ENCODE data around the gene WASHC2A. TPM values are rescaled to one million over a fixed set of nuclear protein-coding genes. Genes with fewer than 3 reads are reported as not detected.

Gene WASHC2A, protein sequence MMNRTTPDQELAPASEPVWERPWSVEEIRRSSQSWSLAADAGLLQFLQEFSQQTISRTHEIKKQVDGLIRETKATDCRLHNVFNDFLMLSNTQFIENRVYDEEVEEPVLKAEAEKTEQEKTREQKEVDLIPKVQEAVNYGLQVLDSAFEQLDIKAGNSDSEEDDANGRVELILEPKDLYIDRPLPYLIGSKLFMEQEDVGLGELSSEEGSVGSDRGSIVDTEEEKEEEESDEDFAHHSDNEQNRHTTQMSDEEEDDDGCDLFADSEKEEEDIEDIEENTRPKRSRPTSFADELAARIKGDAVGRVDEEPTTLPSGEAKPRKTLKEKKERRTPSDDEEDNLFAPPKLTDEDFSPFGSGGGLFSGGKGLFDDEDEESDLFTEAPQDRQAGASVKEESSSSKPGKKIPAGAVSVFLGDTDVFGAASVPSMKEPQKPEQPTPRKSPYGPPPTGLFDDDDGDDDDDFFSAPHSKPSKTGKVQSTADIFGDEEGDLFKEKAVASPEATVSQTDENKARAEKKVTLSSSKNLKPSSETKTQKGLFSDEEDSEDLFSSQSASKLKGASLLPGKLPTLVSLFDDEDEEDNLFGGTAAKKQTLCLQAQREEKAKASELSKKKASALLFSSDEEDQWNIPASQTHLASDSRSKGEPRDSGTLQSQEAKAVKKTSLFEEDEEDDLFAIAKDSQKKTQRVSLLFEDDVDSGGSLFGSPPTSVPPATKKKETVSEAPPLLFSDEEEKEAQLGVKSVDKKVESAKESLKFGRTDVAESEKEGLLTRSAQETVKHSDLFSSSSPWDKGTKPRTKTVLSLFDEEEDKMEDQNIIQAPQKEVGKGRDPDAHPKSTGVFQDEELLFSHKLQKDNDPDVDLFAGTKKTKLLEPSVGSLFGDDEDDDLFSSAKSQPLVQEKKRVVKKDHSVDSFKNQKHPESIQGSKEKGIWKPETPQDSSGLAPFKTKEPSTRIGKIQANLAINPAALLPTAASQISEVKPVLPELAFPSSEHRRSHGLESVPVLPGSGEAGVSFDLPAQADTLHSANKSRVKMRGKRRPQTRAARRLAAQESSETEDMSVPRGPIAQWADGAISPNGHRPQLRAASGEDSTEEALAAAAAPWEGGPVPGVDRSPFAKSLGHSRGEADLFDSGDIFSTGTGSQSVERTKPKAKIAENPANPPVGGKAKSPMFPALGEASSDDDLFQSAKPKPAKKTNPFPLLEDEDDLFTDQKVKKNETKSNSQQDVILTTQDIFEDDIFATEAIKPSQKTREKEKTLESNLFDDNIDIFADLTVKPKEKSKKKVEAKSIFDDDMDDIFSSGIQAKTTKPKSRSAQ (N-terminal part only)
- total RNA-seq = 24.7 and 26.4 TPM in 2 replicates

GRCh38 chr10:50067546-50068351 lies at the start of gene WASHC2A:
Gene WASHC2A, plus strand, starts transcription at chr10:50067954. Its CDS starts 52 bp downstream, at chr10:50068006.

Other genes with a start within 250 kb of the WASHC2A start
- 25.9 and 27.0 TPM in 2 replicates for gene PARG, start 125.9 kb upstream of the WASHC2A start, total RNA-seq
- 9.0 and 11.9 TPM in 2 replicates for gene TIMM23B, start 125.9 kb upstream of the WASHC2A start, total RNA-seq
- 2.7 and 3.6 TPM in 2 replicates for gene AGAP6, start 79.5 kb upstream of the WASHC2A start, total RNA-seq
- 0.39 and 0.54 TPM in 2 replicates for gene ASAH2, start 183.6 kb downstream of the WASHC2A start, total RNA-seq